ENCODE data around the gene ATG101.

DNA sequence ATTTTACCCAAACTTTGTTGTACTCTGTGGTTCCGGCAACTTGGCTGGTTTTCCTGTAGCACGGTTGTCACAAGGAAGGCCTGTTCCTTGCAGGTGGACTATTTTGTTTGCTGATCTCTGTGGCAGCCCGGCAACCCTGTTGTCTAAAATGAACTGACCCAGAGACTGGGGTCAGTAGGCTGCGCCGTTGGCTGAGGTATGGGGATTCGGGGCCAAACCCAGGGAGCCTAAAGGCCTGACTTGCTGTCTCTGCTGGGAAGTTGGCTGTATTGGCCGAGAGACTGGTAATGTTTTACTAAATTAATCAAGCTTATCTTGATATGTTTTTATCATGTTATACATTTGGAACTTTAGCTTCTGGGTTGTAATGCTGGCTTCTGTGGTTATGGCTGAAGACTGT is 23.6 kb downstream of the ATG101 start:
- TF ChIP-seq POLR2A (IDR thresholded peaks at IDR 0.05) (no peak), POLR2AphosphoS5 (IDR thresholded peaks at IDR 0.05; ENCODE audit: insufficient read depth in 1 of 2, low read depth in 1 of 2) (no peak)
- TF ChIP-seq, protein P1, sequence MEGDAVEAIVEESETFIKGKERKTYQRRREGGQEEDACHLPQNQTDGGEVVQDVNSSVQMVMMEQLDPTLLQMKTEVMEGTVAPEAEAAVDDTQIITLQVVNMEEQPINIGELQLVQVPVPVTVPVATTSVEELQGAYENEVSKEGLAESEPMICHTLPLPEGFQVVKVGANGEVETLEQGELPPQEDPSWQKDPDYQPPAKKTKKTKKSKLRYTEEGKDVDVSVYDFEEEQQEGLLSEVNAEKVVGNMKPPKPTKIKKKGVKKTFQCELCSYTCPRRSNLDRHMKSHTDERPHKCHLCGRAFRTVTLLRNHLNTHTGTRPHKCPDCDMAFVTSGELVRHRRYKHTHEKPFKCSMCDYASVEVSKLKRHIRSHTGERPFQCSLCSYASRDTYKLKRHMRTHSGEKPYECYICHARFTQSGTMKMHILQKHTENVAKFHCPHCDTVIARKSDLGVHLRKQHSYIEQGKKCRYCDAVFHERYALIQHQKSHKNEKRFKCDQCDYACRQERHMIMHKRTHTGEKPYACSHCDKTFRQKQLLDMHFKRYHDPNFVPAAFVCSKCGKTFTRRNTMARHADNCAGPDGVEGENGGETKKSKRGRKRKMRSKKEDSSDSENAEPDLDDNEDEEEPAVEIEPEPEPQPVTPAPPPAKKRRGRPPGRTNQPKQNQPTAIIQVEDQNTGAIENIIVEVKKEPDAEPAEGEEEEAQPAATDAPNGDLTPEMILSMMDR (IDR thresholded peaks at IDR 0.05), result no peak

Data from vagina (tissue), 2 donors.